Urinary bladder (tissue), 4 donors: ENCODE results near the gene CPNE7. TPM values are rescaled to one million over a fixed set of nuclear protein-coding genes. Genes with fewer than 3 reads are reported as not detected.
"Not testable (repeated sequence)": the region's sequence is repeated elsewhere in the genome, so short reads cannot be mapped to it uniquely, and the experiment has no call there.

Source experiments
- DNase-seq: peaks from one replicate; pipeline ENCODE4 v3.0.0-alpha.2; 2015; ENCODE audit errors: extremely low spot score
- H3K27ac ChIP-seq: one replicate; pipeline ENCODE4 v1.5.1; 2013; ENCODE audit warnings: low read depth, mild to moderate bottlenecking, moderate library complexity
- H3K36me3 ChIP-seq: one replicate; pipeline ENCODE4 v1.6.1; 2013; ENCODE audit warnings: mild to moderate bottlenecking, moderate library complexity; ENCODE audit not compliant: insufficient read depth
- H3K4me1 ChIP-seq: one replicate; pipeline ENCODE4 v1.6.1; 2013; ENCODE audit warnings: mild to moderate bottlenecking, moderate library complexity; ENCODE audit not compliant: insufficient read depth
- H3K4me3 ChIP-seq: one replicate; pipeline ENCODE4 v1.5.1; 2013; ENCODE audit warnings: low read depth, low read length
- WGBS: extraction: QIAGEN DNeasy Blood & Tissue Kit; methylation state at CpG from one replicate; pipeline ENCODE4 v1.1.7; 2013; 5-methylcytosine and 5-hydroxymethylcytosine counted together
- polyA plus RNA-seq: library from polyadenylated mRNA; stranded (reverse); fragments of 200-250 nt; gene quantifications from one replicate; pipeline ENCODE4 v1.2.3, GENCODE V29; 2013
- total RNA-seq: library from RNA; depleted of rRNA; stranded (reverse); fragments of >200 nt; gene quantifications from one replicate; pipeline ENCODE4 v1.2.3, GENCODE V29; 2014
- donor health status: healthy with polysubstance abuse.
- donor health status: healthy.

The CPNE7 gene
- total and polyA plus RNA-seq, 2 donors = 1.8 TPM; not detected in 1

DNA sequence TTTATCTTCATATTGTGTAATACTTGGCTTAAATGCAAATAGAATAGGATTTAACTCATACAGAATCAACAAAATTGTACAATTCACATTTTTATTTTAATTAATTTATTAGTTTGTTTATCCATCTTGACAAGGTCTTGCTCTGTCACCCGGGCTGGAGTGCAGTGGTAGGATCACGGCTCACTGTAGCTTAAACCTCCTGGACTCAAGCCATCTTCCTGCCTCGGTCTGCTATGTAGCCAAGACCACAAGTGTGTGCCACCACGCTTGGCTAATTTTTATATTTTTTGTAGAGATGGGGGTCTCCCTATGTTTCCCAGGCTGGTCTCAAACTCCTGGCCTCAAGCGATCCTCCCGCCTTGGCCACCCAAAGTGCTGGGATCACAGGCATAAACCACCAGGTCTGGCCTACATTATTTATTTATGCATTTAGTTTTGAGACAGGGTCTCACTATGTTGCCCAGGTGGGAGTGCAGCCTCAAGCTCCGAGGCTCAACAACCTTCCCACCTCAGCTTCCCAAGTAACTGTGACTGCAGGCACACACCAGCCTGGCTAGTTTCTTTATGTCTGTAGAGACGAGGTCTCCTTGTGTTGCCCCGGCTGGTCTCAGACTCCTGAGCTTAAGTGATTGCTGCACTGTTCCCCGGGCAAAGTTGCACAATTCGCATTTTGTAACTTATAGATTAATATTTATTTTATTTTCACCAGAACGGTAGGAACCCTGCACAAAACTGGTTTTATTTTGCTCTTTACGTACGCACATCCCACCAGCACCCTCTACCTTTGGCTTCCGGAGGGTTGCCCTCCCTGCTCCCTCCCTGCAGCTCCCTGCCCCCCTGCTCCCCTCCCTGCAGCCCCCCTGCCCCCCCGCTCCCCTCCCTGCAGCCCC lies 42.8 kb downstream of the CPNE7 start:
- 51% methylated on average over 16 of the region's 16 CpGs for WGBS
- no peak overlapping the region for H3K27ac ChIP-seq
- no peaks in the 10 kb centered on the region for H3K4me1 ChIP-seq
- DNase-seq = no peak
- no peaks in the 10 kb centered on the region for H3K36me3 ChIP-seq
- no peak overlapping the region for H3K4me3 ChIP-seq

- WGBS = 26% methylated on average over 12 of the region's 12 CpGs
Observed at GRCh38 chr16:89619840-89620239, 44.3 kb downstream of the CPNE7 start.

DNA sequence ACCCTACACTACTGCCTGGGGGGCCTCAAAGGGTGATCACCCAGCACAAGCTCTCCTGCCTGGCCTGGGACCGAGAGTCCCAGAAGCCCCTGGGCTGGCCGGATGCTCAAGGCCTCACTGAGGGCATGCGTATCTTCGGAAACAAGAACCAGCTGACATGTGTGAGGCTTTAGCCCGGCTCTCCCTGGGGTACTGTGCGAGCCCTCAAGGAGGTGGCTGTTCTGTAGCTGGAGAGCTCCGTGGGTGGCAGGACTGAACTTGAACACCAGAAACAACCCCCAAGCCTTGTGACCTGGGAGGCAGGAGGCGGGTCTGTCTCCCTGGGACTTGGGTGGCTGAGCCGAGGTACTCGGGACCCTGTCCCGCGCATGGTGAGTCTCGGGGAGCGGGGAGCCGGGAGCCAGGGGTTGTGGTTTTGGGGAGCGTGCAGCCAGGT lies 44.9 kb downstream of the CPNE7 start:
- H3K36me3 ChIP-seq = no peaks in the 10 kb centered on the region
- no peaks in the 10 kb centered on the region for H3K4me1 ChIP-seq
- no peak for DNase-seq
- 70% methylated on average over 16 of the region's 16 CpGs for WGBS
- no peak overlapping the region for H3K4me3 ChIP-seq
- H3K27ac ChIP-seq = no peak overlapping the region

More at GRCh38 chr16:89619840-89620239, 44.3 kb downstream of the CPNE7 start:
- no peak overlapping the region for H3K4me3 ChIP-seq
- no peaks in the 10 kb centered on the region for H3K4me1 ChIP-seq
- no peak for DNase-seq
- no peaks in the 10 kb centered on the region for H3K36me3 ChIP-seq
- H3K27ac ChIP-seq = no peak overlapping the region

- 79% methylated on average over 18 of the region's 18 CpGs for WGBS
- no peak for DNase-seq
- Histone ChIP-seq H3K4me1 (no peaks in the 10 kb centered on the region), H3K27ac (no peak overlapping the region), H3K4me3 (no peak overlapping the region), H3K36me3 (no peaks in the 10 kb centered on the region)
Observed at GRCh38 chr16:89621136-89621697, 45.7 kb downstream of the CPNE7 start.

DNA sequence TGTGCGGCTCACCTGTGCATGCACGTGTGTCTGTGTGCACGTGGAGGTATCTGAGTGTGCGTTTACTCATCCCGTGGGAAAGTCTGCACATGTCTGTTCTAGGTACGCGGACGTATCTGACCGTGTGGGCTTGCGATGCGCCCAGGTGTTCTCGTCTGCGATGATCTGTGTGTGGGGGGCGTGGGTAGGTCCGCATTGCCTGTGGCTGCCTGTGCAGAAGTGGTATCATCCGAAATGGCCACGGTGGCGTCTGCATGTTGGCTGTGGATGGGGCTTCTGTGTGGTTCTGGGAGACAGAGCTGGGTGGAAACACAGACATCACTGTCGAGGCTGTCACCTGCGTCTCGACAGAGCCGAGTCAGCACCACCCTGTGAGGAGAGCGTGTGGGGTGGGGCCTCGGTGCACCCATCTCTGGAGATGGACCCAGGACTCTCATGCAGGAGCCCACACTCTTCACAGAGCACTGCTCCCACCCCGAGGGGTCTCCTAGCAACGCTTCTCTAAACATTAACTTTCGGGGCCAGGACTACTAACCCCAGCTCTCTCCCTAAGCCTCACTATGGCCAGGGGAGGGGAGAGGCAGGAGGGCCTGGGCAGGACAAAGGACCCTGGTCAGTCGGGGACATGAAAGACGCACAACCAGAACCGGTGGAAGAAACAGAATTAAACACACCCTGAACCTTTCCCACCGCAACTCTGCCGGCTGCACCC lies 46.3 kb downstream of the CPNE7 start:
- H3K27ac ChIP-seq = no peak overlapping the region
- WGBS = 80% methylated on average over 32 of the region's 32 CpGs
- no peak for DNase-seq
- H3K4me1 ChIP-seq = no peaks in the 10 kb centered on the region
- H3K4me3 ChIP-seq = no peak overlapping the region
- no peaks in the 10 kb centered on the region for H3K36me3 ChIP-seq

- 37% methylated on average over 28 of the region's 28 CpGs for WGBS
- no peak overlapping the region for H3K4me3 ChIP-seq
- no peaks in the 10 kb centered on the region for H3K36me3 ChIP-seq
- H3K4me1 ChIP-seq = no peaks in the 10 kb centered on the region
- DNase-seq = no peak
- no peak overlapping the region for H3K27ac ChIP-seq
Observed at GRCh38 chr16:89623511-89624261, 48.1 kb downstream of the CPNE7 start.

GRCh38 chr16:89624777-89625761 lies 49.5 kb downstream of the CPNE7 start:
- Histone ChIP-seq H3K4me1 (no peaks in the 10 kb centered on the region), H3K4me3 (no peak overlapping the region), H3K27ac (no peak overlapping the region), H3K36me3 (no peaks in the 10 kb centered on the region)
- DNase-seq = no peak
- WGBS = 39% methylated on average over 21 of the region's 21 CpGs

DNA sequence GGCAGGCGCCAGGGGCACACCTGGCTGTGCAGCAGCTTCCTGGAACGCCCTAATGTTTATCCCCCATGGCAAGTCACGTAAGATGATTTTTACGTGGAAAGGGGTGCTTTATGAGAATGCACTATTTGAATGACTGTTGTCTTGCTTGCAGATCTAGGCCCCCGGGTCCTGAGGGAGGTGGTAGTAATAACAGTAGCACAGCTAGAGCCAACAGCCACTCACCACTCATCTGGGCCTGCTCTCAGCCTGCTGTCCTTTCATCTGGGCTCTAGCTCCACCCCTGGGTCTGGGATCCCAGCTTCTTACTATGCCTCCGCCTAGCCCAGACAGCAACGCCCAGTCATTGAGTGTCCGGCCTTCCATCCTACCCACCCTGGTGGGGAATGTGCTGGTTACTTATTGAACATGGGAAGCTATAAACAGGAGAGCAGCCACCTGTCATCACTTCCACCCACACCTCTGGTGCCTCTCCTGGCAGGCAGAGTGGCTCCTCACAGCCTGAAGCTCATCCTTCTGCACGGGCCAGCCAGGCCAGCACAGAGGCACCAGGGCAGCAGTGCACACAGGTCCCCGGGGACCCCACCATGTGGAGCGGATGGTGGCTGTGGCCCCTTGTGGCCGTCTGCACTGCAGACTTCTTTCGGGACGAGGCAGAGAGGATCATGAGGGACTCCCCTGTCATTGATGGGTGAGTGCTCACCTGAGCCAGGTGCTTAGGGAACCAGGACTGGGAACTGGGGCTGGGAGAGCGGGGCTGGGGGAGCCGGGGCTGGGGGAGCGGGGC lies 54.5 kb downstream of the CPNE7 start:
- WGBS = 88% methylated on average over 17 of the region's 17 CpGs
- Histone ChIP-seq H3K4me1 (no peaks in the 10 kb centered on the region), H3K4me3 (no peak overlapping the region), H3K27ac (no peak overlapping the region), H3K36me3 (no peaks in the 10 kb centered on the region)
- DNase-seq = no peak

DNA sequence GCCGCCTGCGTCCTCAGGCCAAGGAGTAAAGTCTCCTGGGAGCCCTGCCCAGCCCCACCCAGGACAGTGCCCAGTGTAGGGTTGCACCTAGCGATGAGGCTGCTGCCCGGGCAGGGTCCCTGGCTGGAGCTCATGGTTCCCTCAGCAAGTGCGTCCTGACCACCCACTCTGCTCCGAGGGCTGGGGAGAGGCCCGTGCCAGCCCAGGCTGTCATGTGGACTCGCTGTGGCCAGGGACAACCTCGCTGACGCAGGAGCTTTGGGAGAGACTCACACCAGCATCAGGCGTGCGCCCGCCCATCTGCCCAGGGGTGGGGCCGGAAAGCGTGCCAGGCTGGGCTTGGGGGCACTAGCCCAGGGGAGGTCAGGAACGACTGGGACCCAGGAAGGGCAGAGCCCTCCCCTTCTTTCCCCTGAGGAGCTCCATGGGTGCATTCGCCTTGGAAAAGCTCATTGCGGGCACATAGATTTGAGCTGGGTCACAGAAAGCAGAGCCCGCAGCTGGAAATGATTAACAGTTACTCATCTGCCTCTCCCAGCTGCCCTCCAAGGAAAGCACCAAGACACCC lies 57.6 kb downstream of the CPNE7 start:
- H3K4me1 ChIP-seq = no peaks in the 10 kb centered on the region
- 72% methylated on average over 19 of the region's 19 CpGs for WGBS
- no peak overlapping the region for H3K4me3 ChIP-seq
- H3K27ac ChIP-seq = no peak overlapping the region
- no peaks in the 10 kb centered on the region for H3K36me3 ChIP-seq
- DNase-seq = no peak

DNA sequence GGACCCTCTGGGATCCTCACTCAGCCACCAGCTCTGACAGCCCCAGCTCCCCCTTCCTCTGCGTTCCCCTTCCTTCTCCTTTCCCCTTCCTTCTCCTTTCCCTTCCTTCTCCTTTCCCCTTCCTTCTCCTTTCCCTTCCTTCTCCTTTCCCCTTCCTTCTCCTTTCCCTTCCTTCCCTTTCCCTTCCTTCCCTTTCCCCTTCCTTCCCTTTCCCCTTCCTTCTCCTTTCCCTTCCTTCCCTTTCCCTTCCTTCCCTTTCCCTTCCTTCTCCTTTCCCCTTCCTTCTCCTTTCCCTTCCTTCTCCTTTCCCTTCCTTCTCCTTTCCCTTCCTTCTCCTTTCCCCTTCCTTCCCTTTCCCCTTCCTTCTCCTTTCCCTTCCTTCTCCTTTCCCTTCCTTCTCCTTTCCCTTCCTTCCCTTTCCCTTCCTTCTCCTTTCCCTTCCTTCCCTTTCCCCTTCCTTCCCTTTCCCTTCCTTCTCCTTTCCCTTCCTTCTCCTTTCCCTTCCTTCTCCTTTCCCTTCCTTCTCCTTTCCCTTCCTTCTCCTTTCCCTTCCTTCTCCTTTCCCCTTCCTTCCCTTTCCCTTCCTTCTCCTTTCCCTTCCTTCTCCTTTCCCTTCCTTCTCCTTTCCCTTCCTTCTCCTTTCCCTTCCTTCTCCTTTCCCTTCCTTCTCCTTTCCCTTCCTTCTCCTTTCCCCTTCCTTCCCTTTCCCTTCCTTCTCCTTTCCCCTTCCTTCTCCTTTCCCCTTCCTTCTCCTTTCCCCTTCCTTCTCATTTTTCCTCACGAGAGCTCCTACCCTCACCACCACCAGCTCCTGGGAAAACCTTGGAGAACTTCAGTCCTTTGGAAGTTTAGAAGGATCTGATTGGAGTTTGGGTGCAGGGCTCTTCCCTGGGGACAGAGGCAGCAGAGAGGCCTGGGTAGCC lies 59.2 kb downstream of the CPNE7 start:
- not testable (repeated sequence) for H3K4me1 ChIP-seq, H3K4me3 ChIP-seq, H3K36me3 ChIP-seq, H3K27ac ChIP-seq, DNase-seq
- WGBS = 48% methylated on average over 2 of the region's 2 CpGs

DNA sequence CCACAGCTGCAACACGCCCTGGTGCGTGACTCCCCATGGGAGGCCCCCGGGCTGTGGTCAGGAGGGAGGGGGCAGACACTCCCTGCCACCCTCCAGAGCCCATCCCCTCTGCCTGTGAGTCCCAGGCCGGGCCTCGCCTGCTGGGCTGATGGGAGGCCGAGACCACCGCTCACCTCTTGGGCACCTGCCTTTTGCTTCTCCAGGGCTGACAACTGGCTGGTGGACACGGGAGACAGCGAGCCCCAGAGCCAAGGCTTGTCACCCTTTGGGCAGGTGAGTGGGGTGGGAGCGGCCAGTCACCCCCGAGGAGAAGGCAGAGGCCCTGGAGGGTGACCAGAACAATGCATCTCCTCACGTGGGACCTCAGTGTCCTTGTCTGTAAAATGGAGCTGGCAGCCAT lies 61.1 kb downstream of the CPNE7 start:
- Histone ChIP-seq H3K4me3 (no peak overlapping the region), H3K36me3 (no peaks in the 10 kb centered on the region), H3K27ac (no peak overlapping the region), H3K4me1 (no peaks in the 10 kb centered on the region)
- WGBS = 85% methylated on average over 12 of the region's 12 CpGs
- no peak for DNase-seq
